PC-3 (cell line): ENCODE results near the gene TMEM255B.

Experiments
- EZH2 ChIP-seq: fragments of 300-600 bp; sonication (generic); IDR thresholded peaks from one replicate; pipeline ENCODE4 v1.6.1; 2017; ENCODE audit warnings: antibody characterized with exemption, mild to moderate bottlenecking, low read length; ENCODE audit not compliant: unreplicated experiment
- EZH2phosphoT487 ChIP-seq: fragments of 300-600 bp; sonication (generic); IDR thresholded peaks from 2 replicates; pipeline ENCODE4 v1.6.1; 2018; ENCODE audit warnings: mild to moderate bottlenecking, antibody characterized with exemption, low read length, borderline replicate concordance
- TF ChIP-seq, protein P1 (sequence below): fragments of 300-600 bp; sonication (generic); conservative IDR thresholded peaks from 2 replicates; pipeline ENCODE4 v1.5.1; 2017; ENCODE audit warnings: antibody characterized with exemption, low read depth, mild to moderate bottlenecking, low read length

DNA sequence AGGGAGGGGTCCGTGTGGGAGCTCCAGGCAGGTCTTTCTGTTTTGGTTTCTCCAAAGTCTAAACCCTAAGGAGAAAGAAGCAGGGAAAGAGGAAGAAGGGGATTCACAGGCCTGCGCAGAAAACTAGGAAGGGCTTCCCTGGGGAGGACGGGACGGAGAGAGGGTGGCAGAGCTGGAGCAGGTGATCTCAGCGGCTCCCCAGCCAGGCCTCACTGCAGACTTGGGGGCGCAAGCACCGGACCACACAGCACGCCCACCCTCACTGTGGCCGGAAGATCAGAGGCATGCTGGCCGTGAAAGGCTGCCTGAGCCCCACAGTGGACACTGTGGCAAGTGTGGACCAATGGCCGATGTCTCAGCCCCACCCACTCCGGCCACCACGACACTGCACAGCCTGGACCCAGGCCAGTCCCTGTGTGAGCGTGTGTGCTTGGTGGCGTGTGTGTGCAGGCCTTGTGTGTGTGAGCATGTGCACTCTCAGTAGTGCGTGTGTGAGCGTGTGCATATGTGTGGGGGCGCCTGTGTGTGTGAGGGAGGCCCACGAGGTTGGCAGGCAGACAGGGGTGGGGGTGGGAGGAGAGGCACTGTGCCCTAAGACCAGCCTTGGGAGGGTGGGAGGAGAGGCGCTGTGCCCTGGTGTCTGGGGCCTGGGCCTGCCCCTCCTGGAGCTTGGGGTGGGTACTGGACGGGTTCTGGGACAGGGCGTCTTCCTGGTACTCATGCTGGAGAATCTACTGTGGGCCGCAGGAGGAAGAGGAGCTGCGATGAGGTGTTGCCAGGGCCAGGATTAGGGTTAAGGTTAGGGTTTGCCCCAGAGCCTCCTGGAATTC is 15.4 kb upstream of the TMEM255B start:
- TF ChIP-seq, protein P1, sequence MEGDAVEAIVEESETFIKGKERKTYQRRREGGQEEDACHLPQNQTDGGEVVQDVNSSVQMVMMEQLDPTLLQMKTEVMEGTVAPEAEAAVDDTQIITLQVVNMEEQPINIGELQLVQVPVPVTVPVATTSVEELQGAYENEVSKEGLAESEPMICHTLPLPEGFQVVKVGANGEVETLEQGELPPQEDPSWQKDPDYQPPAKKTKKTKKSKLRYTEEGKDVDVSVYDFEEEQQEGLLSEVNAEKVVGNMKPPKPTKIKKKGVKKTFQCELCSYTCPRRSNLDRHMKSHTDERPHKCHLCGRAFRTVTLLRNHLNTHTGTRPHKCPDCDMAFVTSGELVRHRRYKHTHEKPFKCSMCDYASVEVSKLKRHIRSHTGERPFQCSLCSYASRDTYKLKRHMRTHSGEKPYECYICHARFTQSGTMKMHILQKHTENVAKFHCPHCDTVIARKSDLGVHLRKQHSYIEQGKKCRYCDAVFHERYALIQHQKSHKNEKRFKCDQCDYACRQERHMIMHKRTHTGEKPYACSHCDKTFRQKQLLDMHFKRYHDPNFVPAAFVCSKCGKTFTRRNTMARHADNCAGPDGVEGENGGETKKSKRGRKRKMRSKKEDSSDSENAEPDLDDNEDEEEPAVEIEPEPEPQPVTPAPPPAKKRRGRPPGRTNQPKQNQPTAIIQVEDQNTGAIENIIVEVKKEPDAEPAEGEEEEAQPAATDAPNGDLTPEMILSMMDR = no peak
- TF ChIP-seq EZH2 (no peak), EZH2phosphoT487 (no peak)
